Left renal cortex interstitium (tissue), 4 donors: ENCODE measurements around the gene AP4E1. TPM values are rescaled to one million over a fixed set of nuclear protein-coding genes. Genes with fewer than 3 reads are reported as not detected.
"Not testable (repeated sequence)": the region's sequence is repeated elsewhere in the genome, so short reads cannot be mapped to it uniquely, and the experiment has no call there.

Experiments used
- DNase-seq, 4 donors: peaks; one replicate each; pipeline ENCODE4 v3.0.0-alpha.2; 2013; ENCODE audit warnings: low read depth in 4 of 4, low spot score in 2 of 4, missing footprints in 1 of 4
- polyA plus RNA-seq, 4 donors: library from polyadenylated mRNA; unstranded; fragments of 120-200 nt; gene quantifications; one replicate each; pipeline ENCODE4 v1.2.1, GENCODE V29; 2013; ENCODE audit not compliant: insufficient read length in 4 of 4

Gene AP4E1
- polyA plus RNA-seq, 4 donors, result 8.1 to 10.5 (median 8.4) TPM

GRCh38 chr15:50939911-50940310 is 31.4 kb downstream of the AP4E1 start:
- no peak for DNase-seq

- no peak for DNase-seq
Observed at GRCh38 chr15:50940506-50940905, 32.0 kb downstream of the AP4E1 start.

- no peak for DNase-seq
Observed at GRCh38 chr15:50943638-50944037, 35.2 kb downstream of the AP4E1 start.

- no peak for DNase-seq
Observed at GRCh38 chr15:50944672-50945071, 36.2 kb downstream of the AP4E1 start.

- DNase-seq, result no peak
Observed at GRCh38 chr15:50945725-50946124, 37.2 kb downstream of the AP4E1 start.

GRCh38 chr15:50950745-50951144 is 42.3 kb downstream of the AP4E1 start:
- not testable (repeated sequence) for DNase-seq

- no peak for DNase-seq
Observed at GRCh38 chr15:50953302-50953701, 44.8 kb downstream of the AP4E1 start.

GRCh38 chr15:50954837-50955236 is 46.4 kb downstream of the AP4E1 start:
- DNase-seq, result not testable (repeated sequence)

GRCh38 chr15:50959717-50960116 is 51.2 kb downstream of the AP4E1 start:
- DNase-seq, result no peak

- DNase-seq, result no peak
Observed at GRCh38 chr15:50964075-50964474, 55.6 kb downstream of the AP4E1 start.

GRCh38 chr15:50968353-50968752 is 59.9 kb downstream of the AP4E1 start:
- no peak for DNase-seq

GRCh38 chr15:50970524-50970923 is 62.0 kb downstream of the AP4E1 start:
- DNase-seq, result no peak

GRCh38 chr15:50971115-50971514 is 62.6 kb downstream of the AP4E1 start:
- DNase-seq, result no peak

- no peak for DNase-seq
Observed at GRCh38 chr15:50971542-50971941, 63.1 kb downstream of the AP4E1 start.

- no peak for DNase-seq
Observed at GRCh38 chr15:50973605-50974004, 65.1 kb downstream of the AP4E1 start.

- DNase-seq, result no peak
Observed at GRCh38 chr15:50977162-50977561, 68.7 kb downstream of the AP4E1 start.

GRCh38 chr15:50978580-50978979 is 70.1 kb downstream of the AP4E1 start:
- DNase-seq, result no peak

GRCh38 chr15:50979041-50979440 is 70.6 kb downstream of the AP4E1 start:
- DNase-seq, result no peak

GRCh38 chr15:50993598-50993997 is 85.1 kb downstream of the AP4E1 start:
- DNase-seq, result no peak

- DNase-seq, result no peak
Observed at GRCh38 chr15:50996641-50997040, 88.2 kb downstream of the AP4E1 start.

- DNase-seq, result no peak
Observed at GRCh38 chr15:50997371-50998051, 89.0 kb downstream of the AP4E1 start.

GRCh38 chr15:51004103-51004551 is 95.6 kb downstream of the AP4E1 start:
- DNase-seq, result no peak
